Ectodermal cell (in vitro differentiated cells): Measurements from ENCODE around the gene NDST1.

Experiments
- H3K27ac ChIP-seq: 2 replicates; pipeline ENCODE4 v1.7.0; 2013; ENCODE audit warnings: mild to moderate bottlenecking, low read depth, low read length; ENCODE audit not compliant: insufficient read depth, poor library complexity, severe bottlenecking
- H3K27me3 ChIP-seq: 2 replicates; pipeline ENCODE4 v1.7.0; 2013; ENCODE audit warnings: mild to moderate bottlenecking, low read length; ENCODE audit not compliant: insufficient read depth, control insufficient read depth, poor library complexity, severe bottlenecking
- H3K36me3 ChIP-seq: one replicate; pipeline ENCODE4 v1.7.0; 2013; ENCODE audit warnings: low read length; ENCODE audit not compliant: control insufficient read depth, insufficient read depth
- H3K4me1 ChIP-seq: one replicate; pipeline ENCODE4 v1.7.0; 2013; ENCODE audit warnings: low read length; ENCODE audit not compliant: control insufficient read depth, insufficient read depth
- H3K4me3 ChIP-seq: 2 replicates; pipeline ENCODE4 v1.7.0; 2013; ENCODE audit warnings: low read depth, low read length, control low read depth; ENCODE audit not compliant: insufficient read depth
- H3K9me3 ChIP-seq: 2 replicates; pipeline ENCODE4 v1.7.0; 2013; ENCODE audit warnings: mild to moderate bottlenecking, low read length, moderate library complexity; ENCODE audit not compliant: control insufficient read depth
- WGBS, 2 experiments: methylation state at CpG; one replicate each; pipeline ENCODE4 v1.1.7; 2013; ENCODE audit warnings: missing lambda C conversion rate in 2 of 2; 5-methylcytosine and 5-hydroxymethylcytosine counted together

Gene NDST1

DNA sequence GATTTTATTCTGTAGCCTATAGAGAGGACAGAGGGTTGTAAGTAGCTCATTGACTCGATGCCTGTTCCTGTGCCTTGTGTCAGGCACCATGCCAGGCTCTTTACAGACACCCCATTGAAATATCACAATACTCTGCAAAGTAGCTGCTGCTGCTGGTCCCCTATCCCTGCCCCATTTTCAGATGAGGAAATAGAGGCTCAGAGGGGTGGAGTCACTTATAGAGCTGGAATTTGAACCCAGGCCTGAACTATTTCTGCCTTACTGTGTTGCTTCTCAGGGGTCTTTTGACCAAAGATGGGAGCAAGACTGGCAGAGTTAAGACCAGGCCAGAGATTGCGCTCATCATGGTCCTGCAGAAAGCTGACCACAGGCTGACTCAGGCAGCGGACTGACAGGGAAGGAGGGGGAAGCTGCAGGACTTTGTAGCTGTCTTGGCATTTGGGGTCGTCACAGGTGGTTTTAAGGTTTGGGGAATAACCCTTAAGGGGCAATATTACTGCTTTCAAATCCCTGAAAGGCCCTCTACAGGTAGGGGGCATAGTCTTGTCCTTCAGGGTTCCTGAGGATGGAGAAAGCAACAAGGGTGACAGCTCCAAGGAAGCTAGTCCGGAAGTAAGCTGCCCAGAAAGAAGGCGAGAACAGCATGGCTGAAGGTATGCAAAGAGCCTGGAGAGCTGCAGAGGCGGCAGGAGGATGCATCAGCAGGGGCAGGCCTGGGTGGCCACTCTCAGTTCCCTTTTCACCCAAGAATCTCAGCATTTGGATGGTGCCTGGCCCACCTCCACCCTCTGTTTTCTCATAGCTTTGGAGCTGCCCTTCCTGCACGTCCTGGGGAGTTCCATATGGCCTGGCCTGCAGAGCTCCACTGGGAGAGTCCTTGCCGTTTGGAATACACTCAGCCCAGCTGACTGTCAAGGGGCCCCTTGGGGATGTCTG lies 18.3 kb upstream of the NDST1 start:
- H3K4me1 ChIP-seq = peaks cover 49% of the 10 kb centered on the region
- H3K36me3 ChIP-seq = no peaks in the 10 kb centered on the region
- H3K9me3 ChIP-seq = no peaks in the 10 kb centered on the region
- no peaks in the 10 kb centered on the region for H3K27me3 ChIP-seq
- no peak overlapping the region for H3K4me3 ChIP-seq
- WGBS, 2 experiments = 55 to 57% methylated on average over 9 of the region's 9 CpGs
- peak overlapping the region; percentile 16 for H3K27ac ChIP-seq

DNA sequence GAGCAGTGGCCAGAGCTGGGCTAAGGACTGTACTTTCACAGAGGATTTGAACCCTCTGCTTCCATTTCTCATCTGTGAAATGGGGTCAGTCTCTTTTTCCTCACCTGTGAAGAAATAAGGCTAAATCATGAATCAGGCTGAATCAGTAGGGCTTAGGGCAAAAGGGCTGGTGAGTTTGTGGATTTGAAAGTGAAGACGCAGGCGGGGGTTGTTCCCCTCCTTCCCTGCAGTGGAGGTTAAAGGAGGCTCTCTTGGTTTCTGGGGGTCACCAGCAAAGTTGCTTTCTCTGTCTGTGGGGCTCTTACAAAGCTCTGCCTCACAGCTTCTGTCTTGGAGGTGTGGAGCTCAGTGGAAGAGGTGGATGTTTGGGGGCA lies 17.6 kb upstream of the NDST1 start:
- no peaks in the 10 kb centered on the region for H3K36me3 ChIP-seq
- H3K4me1 ChIP-seq = peaks cover 49% of the 10 kb centered on the region
- H3K4me3 ChIP-seq = no peak overlapping the region
- H3K9me3 ChIP-seq = no peaks in the 10 kb centered on the region
- WGBS, 2 experiments = 79 to 87% methylated on average over 2 of the region's 2 CpGs
- no peaks in the 10 kb centered on the region for H3K27me3 ChIP-seq
- peak overlapping the region; percentile 16 for H3K27ac ChIP-seq

DNA sequence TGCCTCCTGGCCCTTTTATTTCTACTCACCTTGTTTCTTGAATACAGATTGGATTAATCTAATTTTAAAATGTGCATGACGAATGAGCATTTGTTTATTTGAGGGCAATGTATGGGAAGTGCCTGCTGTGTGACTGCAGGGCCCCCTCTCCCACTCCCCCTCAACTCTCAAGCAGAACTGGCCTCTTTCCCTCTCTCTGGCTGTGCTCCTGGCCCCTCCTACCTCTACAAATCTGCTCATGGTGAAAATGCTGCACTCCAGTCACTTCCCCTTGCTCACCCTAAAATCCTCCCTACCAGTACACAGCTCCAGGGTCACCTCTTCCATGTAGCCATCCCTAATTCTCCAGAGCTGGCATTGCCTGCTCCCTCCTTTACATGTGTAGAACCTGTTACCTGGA lies 17.2 kb upstream of the NDST1 start:
- 50% methylated on average over 1 of the region's 1 CpG; no CpG with 5 or more reads in 1 of the 2 experiments for WGBS, 2 experiments
- Histone ChIP-seq H3K9me3 (no peaks in the 10 kb centered on the region), H3K4me3 (no peak overlapping the region), H3K4me1 (peaks cover 49% of the 10 kb centered on the region), H3K27ac (no peak overlapping the region), H3K36me3 (no peaks in the 10 kb centered on the region), H3K27me3 (no peaks in the 10 kb centered on the region)

- no peak overlapping the region for H3K4me3 ChIP-seq
- H3K27me3 ChIP-seq = no peaks in the 10 kb centered on the region
- H3K9me3 ChIP-seq = no peaks in the 10 kb centered on the region
- peaks cover 49% of the 10 kb centered on the region for H3K4me1 ChIP-seq
- no peaks in the 10 kb centered on the region for H3K36me3 ChIP-seq
- WGBS, 2 experiments = 85 to 89% methylated on average over 3 to 4 of the region's 4 CpGs
- no peak overlapping the region for H3K27ac ChIP-seq
These were observed 16.1 kb upstream of the NDST1 start for GRCh38 chr5:150491876-150492275.

GRCh38 chr5:150492621-150493020 lies 15.3 kb upstream of the NDST1 start:
- WGBS, 2 experiments = 87 to 88% methylated on average over 6 of the region's 6 CpGs
- Histone ChIP-seq H3K9me3 (no peaks in the 10 kb centered on the region), H3K36me3 (no peaks in the 10 kb centered on the region), H3K27me3 (no peaks in the 10 kb centered on the region), H3K27ac (no peak overlapping the region), H3K4me3 (no peak overlapping the region), H3K4me1 (peaks cover 52% of the 10 kb centered on the region)

DNA sequence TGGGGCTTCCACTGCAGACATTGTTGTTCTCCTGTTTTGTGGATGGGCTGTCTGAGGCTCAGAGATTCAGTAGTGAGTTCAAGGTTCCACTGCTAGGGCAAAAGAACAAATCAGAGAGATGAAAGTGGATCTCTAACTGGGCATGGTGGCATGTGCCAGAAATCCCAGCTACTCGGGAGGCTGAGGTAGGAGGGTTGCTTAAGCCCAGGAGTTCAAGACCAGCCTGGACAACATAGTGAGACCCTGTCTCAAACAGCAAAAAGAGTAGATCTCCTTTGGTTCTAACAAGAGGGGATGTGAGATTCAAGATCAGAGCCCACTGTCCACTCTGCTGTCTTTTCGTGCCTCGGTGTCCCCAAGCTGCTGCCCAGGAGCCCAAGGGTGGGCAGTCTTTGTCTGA lies 11.8 kb upstream of the NDST1 start:
- no peak overlapping the region for H3K27ac ChIP-seq
- no peaks in the 10 kb centered on the region for H3K36me3 ChIP-seq
- WGBS, 2 experiments = 95 to 99% methylated on average over 3 of the region's 3 CpGs
- no peaks in the 10 kb centered on the region for H3K9me3 ChIP-seq
- H3K4me3 ChIP-seq = no peak overlapping the region
- H3K4me1 ChIP-seq = peaks cover 47% of the 10 kb centered on the region
- no peaks in the 10 kb centered on the region for H3K27me3 ChIP-seq

DNA sequence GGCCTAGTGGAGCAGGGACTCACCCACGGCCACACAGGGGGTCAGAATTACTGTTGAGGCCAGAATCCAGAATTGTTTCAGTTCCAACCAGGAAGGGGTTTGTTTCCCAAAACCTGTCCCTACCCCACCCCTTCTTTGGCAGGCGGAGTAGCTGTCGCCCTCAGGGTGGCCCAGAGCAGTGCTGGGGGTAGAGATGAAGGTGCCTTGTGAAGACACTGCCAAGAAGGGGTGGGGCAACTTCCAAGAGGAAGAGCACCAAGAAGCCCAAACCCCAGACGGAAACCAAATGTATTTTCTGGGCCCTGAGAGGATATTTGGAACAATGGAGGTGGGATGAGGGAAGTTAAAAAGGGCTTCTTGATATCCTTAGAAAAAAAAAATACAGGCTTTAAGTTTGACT lies 11.4 kb upstream of the NDST1 start:
- Histone ChIP-seq H3K4me3 (no peak overlapping the region), H3K36me3 (no peaks in the 10 kb centered on the region), H3K27ac (no peak overlapping the region), H3K4me1 (peaks cover 44% of the 10 kb centered on the region), H3K27me3 (no peaks in the 10 kb centered on the region), H3K9me3 (no peaks in the 10 kb centered on the region)
- WGBS, 2 experiments = 94 to 96% methylated on average over 4 of the region's 4 CpGs

- WGBS, 2 experiments = 81 to 85% methylated on average over 14 of the region's 14 CpGs
These were observed 10.5 kb upstream of the NDST1 start for GRCh38 chr5:150497274-150497988.

DNA sequence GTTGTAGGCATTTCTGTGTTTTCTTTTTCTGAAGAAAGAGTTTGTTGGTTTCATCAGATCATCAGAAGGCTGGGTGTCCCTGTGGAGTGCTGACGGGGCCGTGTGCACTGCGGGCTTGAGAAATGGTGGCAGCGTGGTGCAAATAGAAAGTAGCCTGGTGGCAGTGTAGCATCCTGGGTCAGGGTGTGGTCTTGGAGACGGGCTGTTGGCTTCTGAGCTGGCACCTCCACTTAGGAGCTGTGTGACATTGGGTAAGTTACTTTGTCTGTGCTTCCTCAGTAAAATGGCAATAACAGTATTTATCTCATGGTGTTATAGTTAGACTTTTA lies 10.0 kb upstream of the NDST1 start:
- Histone ChIP-seq H3K9me3 (no peaks in the 10 kb centered on the region), H3K27ac (peak overlapping the region; percentile 84), H3K4me1 (peaks cover 46% of the 10 kb centered on the region), H3K4me3 (no peak overlapping the region), H3K36me3 (no peaks in the 10 kb centered on the region), H3K27me3 (no peaks in the 10 kb centered on the region)
- WGBS, 2 experiments = 84 to 88% methylated on average over 5 of the region's 5 CpGs

More at GRCh38 chr5:150497274-150497988, 10.5 kb upstream of the NDST1 start:
- Histone ChIP-seq H3K27ac (peak overlapping the region; percentile 84), H3K36me3 (no peaks in the 10 kb centered on the region), H3K9me3 (no peaks in the 10 kb centered on the region), H3K4me1 (peaks cover 50% of the 10 kb centered on the region), H3K4me3 (no peak overlapping the region), H3K27me3 (no peaks in the 10 kb centered on the region)

- Histone ChIP-seq H3K27ac (peak overlapping the region; percentile 84), H3K9me3 (no peaks in the 10 kb centered on the region), H3K4me3 (no peak overlapping the region), H3K36me3 (no peaks in the 10 kb centered on the region), H3K27me3 (no peaks in the 10 kb centered on the region), H3K4me1 (peaks cover 46% of the 10 kb centered on the region)
- 19 to 23% methylated on average over 6 of the region's 6 CpGs for WGBS, 2 experiments
These were observed 9.4 kb upstream of the NDST1 start for GRCh38 chr5:150498501-150498900.
